ENCODE results near the gene CPT1B. TPM values are rescaled to one million over a fixed set of nuclear protein-coding genes. Genes with fewer than 3 reads are reported as not detected.

The CPT1B gene
- total and polyA plus RNA-seq, 2 donors (not counting 3 experiments of a cell fraction or from before 2014, with no cell fraction given): 7.1 TPM

GRCh38 chr22:50548921-50549790, 29.1 kb downstream of the CPT1B start:
- no TSS peak for BruUV-seq (replicated peaks)
- Histone ChIP-seq H4K20me1 (replicated peaks; ENCODE audit: control insufficient read depth, extremely low read depth, insufficient read depth, low read length) (no peaks in the 10 kb centered on the region), H3K27me3 (ENCODE audit: control insufficient read depth in 2 of 2, insufficient read depth in 2 of 2, low read length in 2 of 2) (peaks cover 29 to 43% of the 10 kb centered on the region in 2 experiments), H3K27ac (ENCODE audit: insufficient read depth, low read depth, low read length) (no peak overlapping the region), H3K79me2 (ENCODE audit: control insufficient read depth, insufficient read depth, low read length) (no peaks in the 10 kb centered on the region), H3K4me1 (ENCODE audit: control insufficient read depth, extremely low read depth, insufficient read depth, low read length) (no peaks in the 10 kb centered on the region), H3K9me3 (replicated peaks; ENCODE audit: control insufficient read depth, insufficient read depth, low read length) (no peaks in the 10 kb centered on the region), H3K9me1 (replicated peaks; ENCODE audit: control insufficient read depth, extremely low read depth, insufficient read depth, low read length) (no peaks in the 10 kb centered on the region), H3K9ac (replicated peaks; ENCODE audit: extremely low read depth, insufficient read depth, low read length) (no peak overlapping the region), H2AFZ (ENCODE audit: low read depth, low read length) (no peak overlapping the region), H3K4me2 (ENCODE audit: insufficient read depth, low read length) (no peak overlapping the region), H3K36me3 (ENCODE audit: control insufficient read depth in 2 of 2, extremely low read depth in 1 of 2, insufficient read depth in 2 of 2, low read length in 2 of 2) (no peaks in the 10 kb centered on the region), H3K4me3 (replicated peaks in 1 of 3; ENCODE audit: insufficient read depth in 1 of 3, low read depth in 1 of 3, low read length in 3 of 3) (no peak overlapping the region)
- intact Hi-C loops (cut with micrococcal nuclease) (no loop called here), dilution Hi-C loops (cut with MboI; ENCODE audit: extremely low pct_ligation_motif_present, low sequenced_read_pairs) (no loop called here)
- CTCF ChIA-PET: interaction anchor here (2.2 to 2.8 kb wide), 3 partner anchors 14 to 23 kb away, joined by 8 to 11 read pairs (median 9); partner anchors contain the start of genes SCO2 and SYCE3
- FAIRE-seq: no peak
- POLR2A ChIA-PET: no interaction called here
- TF ChIP-seq, protein P1, sequence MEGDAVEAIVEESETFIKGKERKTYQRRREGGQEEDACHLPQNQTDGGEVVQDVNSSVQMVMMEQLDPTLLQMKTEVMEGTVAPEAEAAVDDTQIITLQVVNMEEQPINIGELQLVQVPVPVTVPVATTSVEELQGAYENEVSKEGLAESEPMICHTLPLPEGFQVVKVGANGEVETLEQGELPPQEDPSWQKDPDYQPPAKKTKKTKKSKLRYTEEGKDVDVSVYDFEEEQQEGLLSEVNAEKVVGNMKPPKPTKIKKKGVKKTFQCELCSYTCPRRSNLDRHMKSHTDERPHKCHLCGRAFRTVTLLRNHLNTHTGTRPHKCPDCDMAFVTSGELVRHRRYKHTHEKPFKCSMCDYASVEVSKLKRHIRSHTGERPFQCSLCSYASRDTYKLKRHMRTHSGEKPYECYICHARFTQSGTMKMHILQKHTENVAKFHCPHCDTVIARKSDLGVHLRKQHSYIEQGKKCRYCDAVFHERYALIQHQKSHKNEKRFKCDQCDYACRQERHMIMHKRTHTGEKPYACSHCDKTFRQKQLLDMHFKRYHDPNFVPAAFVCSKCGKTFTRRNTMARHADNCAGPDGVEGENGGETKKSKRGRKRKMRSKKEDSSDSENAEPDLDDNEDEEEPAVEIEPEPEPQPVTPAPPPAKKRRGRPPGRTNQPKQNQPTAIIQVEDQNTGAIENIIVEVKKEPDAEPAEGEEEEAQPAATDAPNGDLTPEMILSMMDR (IDR thresholded peaks at IDR 0.05; ENCODE audit: extremely low read depth in 1 of 2, insufficient read depth in 1 of 2, low read depth in 1 of 2, low read length in 2 of 2): no peak
- TF ChIP-seq EZH2 (IDR thresholded peaks at IDR 0.05; ENCODE audit: borderline replicate concordance, low read depth, low read length, severe bottlenecking) (no peak), FOS (IDR thresholded peaks at IDR 0.05; ENCODE audit: borderline replicate concordance, insufficient read depth, low read length) (no peak), GATA2 (IDR thresholded peaks at IDR 0.05; ENCODE audit: insufficient read depth, insufficient read length, low read depth, low read length) (no peak), POLR2AphosphoS5 (IDR thresholded peaks at IDR 0.05; ENCODE audit: insufficient read depth, low read depth, low read length) (no peak), POLR2A (IDR thresholded peaks at IDR 0.05; ENCODE audit: low read depth, low read length) (no peak), MYC (IDR thresholded peaks at IDR 0.05; ENCODE audit: low read depth, low read length) (no peak), JUN (IDR thresholded peaks at IDR 0.05; ENCODE audit: borderline replicate concordance, insufficient read depth, insufficient read length, low read depth) (no peak)
- TF ChIP-seq, protein P2, sequence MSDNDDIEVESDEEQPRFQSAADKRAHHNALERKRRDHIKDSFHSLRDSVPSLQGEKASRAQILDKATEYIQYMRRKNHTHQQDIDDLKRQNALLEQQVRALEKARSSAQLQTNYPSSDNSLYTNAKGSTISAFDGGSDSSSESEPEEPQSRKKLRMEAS (IDR thresholded peaks at IDR 0.05; ENCODE audit: insufficient read depth, insufficient read length): no peak
- DNase-seq (ENCODE audit: low read depth, low spot score): no peak

All from endothelial cell of umbilical vein (primary cell).